CD8-positive, alpha-beta memory T cell (primary cell): ENCODE measurements around the gene CPT2. TPM values are rescaled to one million over a fixed set of nuclear protein-coding genes. Genes with fewer than 3 reads are reported as not detected.
A peak's percentile ranks its signal among the peaks of the same experiment; 100 is the strongest.
"Not testable (repeated sequence)": the region's sequence is repeated elsewhere in the genome, so short reads cannot be mapped to it uniquely, and the experiment has no call there.

Source experiments
- CTCF ChIA-PET: fragments of 350-600 bp; sonication (Branson Sonifier 250); formaldehyde crosslinking; loops from one replicate; lab custom pipeline; 2021; ENCODE audit warnings: antibody characterized with exemption; lab: Charles Lee
- POLR2A ChIA-PET: fragments of 350-600 bp; sonication (Branson Sonifier 250); formaldehyde crosslinking; loops from one replicate; lab custom pipeline; 2021; ENCODE audit warnings: antibody characterized with exemption; lab: Charles Lee
- DNase-seq, 5 donors: peaks; one replicate each; pipeline versions ENCODE4 v3.0.0 to v3.0.0-alpha.2; 2020 to 2022; ENCODE audit warnings: mixed read lengths in 1 of 5
- H3K27ac ChIP-seq: one replicate; pipeline ENCODE4 v1.7.0; 2013; ENCODE audit warnings: low read depth, mild to moderate bottlenecking, low read length, moderate library complexity
- H3K27me3 ChIP-seq: 2 replicates; pipeline ENCODE4 v1.7.0; 2013; ENCODE audit warnings: low read length, mild to moderate bottlenecking; ENCODE audit not compliant: insufficient read depth, poor library complexity, severe bottlenecking
- H3K36me3 ChIP-seq: 2 replicates; pipeline ENCODE4 v1.7.0; 2013; ENCODE audit warnings: mild to moderate bottlenecking, low read length, moderate library complexity; ENCODE audit not compliant: insufficient read depth
- H3K4me1 ChIP-seq: 2 replicates; pipeline ENCODE4 v1.7.0; 2013; ENCODE audit warnings: mild to moderate bottlenecking, low read length, moderate library complexity; ENCODE audit not compliant: insufficient read depth
- H3K4me3 ChIP-seq: 2 replicates; pipeline ENCODE4 v1.7.0; 2013; ENCODE audit warnings: mild to moderate bottlenecking, low read length
- H3K9me3 ChIP-seq: 2 replicates; pipeline ENCODE4 v1.7.0; 2013; ENCODE audit warnings: mild to moderate bottlenecking, low read length
- H3K27ac Mint-ChIP-seq, 8 donors: one replicate each; pipeline ENCODE4 v1.8.0; 2020 to 2021; ENCODE audit warnings: mixed read lengths in 8 of 8, mild to moderate bottlenecking in 6 of 8, inconsistent platforms in 3 of 8, moderate library complexity in 3 of 8
- H3K27me3 Mint-ChIP-seq, 2 donors: one replicate each; pipeline ENCODE4 v1.8.0; 2020 to 2021; ENCODE audit warnings: mixed read lengths in 2 of 2, mild to moderate bottlenecking in 1 of 2, moderate library complexity in 1 of 2
- H3K36me3 Mint-ChIP-seq, 3 donors: one replicate each; pipeline ENCODE4 v1.8.0; 2020 to 2021; ENCODE audit warnings: mixed read lengths in 3 of 3, inconsistent platforms in 1 of 3, mild to moderate bottlenecking in 1 of 3
- H3K4me1 Mint-ChIP-seq, 3 donors: one replicate each; pipeline ENCODE4 v1.8.0; 2020 to 2021; ENCODE audit warnings: mixed read lengths in 3 of 3, inconsistent platforms in 1 of 3, mild to moderate bottlenecking in 1 of 3
- H3K4me3 Mint-ChIP-seq, 7 donors: one replicate each; pipeline ENCODE4 v1.8.0; 2020 to 2021; ENCODE audit warnings: mixed read lengths in 7 of 7, mild to moderate bottlenecking in 6 of 7, moderate library complexity in 4 of 7, inconsistent platforms in 2 of 7
- H3K9me3 Mint-ChIP-seq, 5 donors: one replicate each; pipeline ENCODE4 v1.8.0; 2020 to 2022; ENCODE audit warnings: mixed read lengths in 5 of 5, mild to moderate bottlenecking in 3 of 5, moderate library complexity in 2 of 5, inconsistent platforms in 1 of 5
- polyA plus RNA-seq: library from polyadenylated mRNA; unstranded; fragments of 300-500 nt; fragmentation: Illumina TruSeq; gene quantifications from one replicate; pipeline ENCODE4 v1.2.3, GENCODE V29; 2021
- total RNA-seq, 2 experiments: library from RNA; stranded (reverse); gene quantifications; one replicate each; pipeline ENCODE4 v1.2.3, GENCODE V29; 2021

Gene CPT2
- total and polyA plus RNA-seq, 3 experiments from 2014 or later, result 19.4 to 21.4 (median 20.5) TPM

DNA sequence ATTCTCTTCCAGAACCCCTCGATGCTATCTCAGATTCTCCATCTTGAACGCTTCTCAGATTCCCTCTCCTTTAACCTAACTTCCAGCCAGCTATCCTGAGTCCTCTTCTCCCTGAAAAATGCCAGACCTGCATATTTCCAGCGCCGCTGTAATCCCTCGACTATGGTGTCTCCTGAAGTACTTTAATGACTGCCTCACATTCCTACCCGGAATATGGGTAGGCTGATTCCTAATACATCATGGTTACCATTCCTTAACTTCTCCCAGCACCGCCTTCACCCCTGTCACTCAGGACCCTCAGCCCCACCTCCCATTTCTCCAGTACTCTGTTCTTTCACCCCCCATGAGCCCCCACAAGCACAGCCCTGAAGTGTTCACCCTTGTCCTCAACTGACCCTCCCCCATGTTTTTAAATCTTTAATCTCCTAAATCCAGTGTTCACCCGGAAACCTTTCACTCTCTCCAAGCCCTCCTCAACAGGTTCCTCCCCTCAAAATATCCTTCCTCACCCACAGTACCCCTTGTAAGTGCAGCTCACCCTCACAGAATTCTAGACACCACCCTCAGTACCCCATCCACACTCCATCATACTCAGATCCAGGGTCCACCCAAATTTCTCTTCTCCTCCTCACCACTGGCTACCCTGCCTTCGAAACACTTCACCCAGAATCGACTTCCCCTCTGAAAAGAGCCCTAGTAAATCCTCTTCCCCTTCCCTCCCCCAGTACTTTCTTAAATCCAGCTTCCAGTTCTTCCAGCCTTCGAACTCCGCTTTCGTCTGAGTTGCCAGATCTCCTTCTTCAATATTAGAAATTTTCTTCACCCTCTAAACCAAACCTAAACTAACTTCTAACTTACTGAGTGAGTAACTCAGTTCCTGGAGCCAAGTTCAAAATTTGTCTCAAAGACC, 922 bp downstream of the CPT2 start:
- Mint-ChIP-seq H3K27ac (peak overlapping the region; percentile 98 to 100 (median 99)), H3K36me3 (peaks cover 7 to 41% (median 9%) of the 10 kb centered on the region in 3 donors), H3K4me1 (peaks cover 29 to 52% (median 40%) of the 10 kb centered on the region in 3 donors), H3K9me3 (no peaks in the 10 kb centered on the region), H3K27me3 (no peaks in the 10 kb centered on the region), H3K4me3 (peak overlapping the region; percentile 92 to 99 (median 97))
- Histone ChIP-seq H3K27ac (peak overlapping the region; percentile 96), H3K4me3 (peak overlapping the region; percentile 83), H3K27me3 (no peaks in the 10 kb centered on the region), H3K36me3 (peaks cover 10% of the 10 kb centered on the region), H3K9me3 (no peaks in the 10 kb centered on the region), H3K4me1 (peaks cover 21% of the 10 kb centered on the region)
- no peak for DNase-seq
- ChIA-PET CTCF (interaction anchor here (0.6 to 1.1 kb wide), 2 partner anchors 193 to 276 kb away, joined by 3 to 4 read pairs; partner anchors contain the start of gene ECHDC2), POLR2A (interaction anchor here (0.7 to 1.7 kb wide), 2 partner anchors 22 to 24 kb away, joined by 3 to 9 read pairs; no protein-coding TSS in a partner anchor)

DNA sequence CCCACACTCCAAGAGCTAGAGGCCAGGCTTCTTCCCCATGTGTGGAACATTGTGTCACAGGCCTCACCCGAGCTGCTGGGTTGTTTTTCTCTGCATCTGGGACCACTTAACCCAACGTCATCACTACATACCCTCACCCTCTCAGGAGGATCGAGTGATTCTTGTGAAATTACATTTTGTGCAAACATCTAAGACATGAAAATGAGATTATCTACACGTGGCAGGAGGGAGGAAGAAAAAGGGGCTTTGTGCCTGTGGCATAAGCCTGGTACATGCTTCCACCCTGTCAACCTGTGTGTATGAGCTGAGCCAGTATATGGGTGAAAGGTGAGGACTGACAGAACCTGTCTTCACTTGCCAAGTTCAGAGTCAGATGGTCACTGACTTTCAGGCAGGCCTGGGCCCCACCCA, 1.6 kb downstream of the CPT2 start:
- ChIA-PET CTCF (interaction anchor here (1.1 kb wide), 1 partner anchor 192 kb away, joined by 4 read pairs; no protein-coding TSS in a partner anchor), POLR2A (interaction anchor here (1.7 kb wide), 1 partner anchor 21 kb away, joined by 9 read pairs; no protein-coding TSS in a partner anchor)
- Mint-ChIP-seq H3K9me3 (no peaks in the 10 kb centered on the region), H3K36me3 (peaks cover 12 to 48% (median 14%) of the 10 kb centered on the region in 3 donors), H3K4me3 (peak overlapping the region; percentile 92 to 99 (median 97)), H3K27ac (peak overlapping the region; percentile 98 to 100 (median 99)), H3K4me1 (peaks cover 31 to 56% (median 46%) of the 10 kb centered on the region in 3 donors), H3K27me3 (no peaks in the 10 kb centered on the region)
- peaks cover 17% of the 10 kb centered on the region for H3K36me3 ChIP-seq
- H3K4me3 ChIP-seq, result no peak overlapping the region
- H3K4me1 ChIP-seq, result peaks cover 21% of the 10 kb centered on the region
- no peak for DNase-seq
- no peaks in the 10 kb centered on the region for H3K9me3 ChIP-seq
- H3K27me3 ChIP-seq, result no peaks in the 10 kb centered on the region
- H3K27ac ChIP-seq, result peak overlapping the region; percentile 96

DNA sequence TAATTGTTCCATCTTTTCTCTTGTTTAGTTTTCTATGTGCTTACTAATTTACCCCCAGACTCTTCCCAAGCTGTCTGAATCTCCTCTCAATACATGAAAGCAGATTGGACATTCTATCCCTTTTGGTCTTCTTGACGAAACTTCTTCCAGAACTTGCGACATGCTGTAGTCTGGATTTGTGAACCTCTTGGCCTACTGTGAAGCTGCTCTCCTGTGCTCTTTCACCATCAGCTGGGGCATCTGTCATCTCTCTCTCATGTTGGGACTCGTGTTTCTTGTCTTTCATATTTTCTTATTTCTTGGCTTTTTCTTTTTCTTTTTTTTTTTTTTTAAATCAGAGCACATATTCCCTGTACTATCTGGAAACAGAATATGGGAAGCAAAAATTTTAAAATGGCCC, 6.8 kb downstream of the CPT2 start:
- peak overlapping the region in 4 of 8 donors; percentile 28 to 72 (median 48) for H3K27ac Mint-ChIP-seq
- Histone ChIP-seq H3K36me3 (peaks cover 62% of the 10 kb centered on the region), H3K27ac (no peak overlapping the region), H3K27me3 (no peaks in the 10 kb centered on the region), H3K4me1 (peaks cover 2% of the 10 kb centered on the region), H3K4me3 (no peak overlapping the region), H3K9me3 (peaks cover 10% of the 10 kb centered on the region)
- ChIA-PET CTCF (interaction anchor here (1.2 kb wide), 1 partner anchor 9 kb away, joined by 3 read pairs; no protein-coding TSS in a partner anchor), POLR2A (no interaction called here)
- peaks cover 39 to 81% (median 55%) of the 10 kb centered on the region in 3 donors for H3K36me3 Mint-ChIP-seq
- peaks cover 15 to 43% (median 36%) of the 10 kb centered on the region in 3 donors for H3K4me1 Mint-ChIP-seq
- H3K9me3 Mint-ChIP-seq, result peaks cover 9 to 22% (median 16%) of the 10 kb centered on the region in 5 donors
- H3K4me3 Mint-ChIP-seq, result no peak overlapping the region
- no peak for DNase-seq
- H3K27me3 Mint-ChIP-seq, result no peaks in the 10 kb centered on the region

DNA sequence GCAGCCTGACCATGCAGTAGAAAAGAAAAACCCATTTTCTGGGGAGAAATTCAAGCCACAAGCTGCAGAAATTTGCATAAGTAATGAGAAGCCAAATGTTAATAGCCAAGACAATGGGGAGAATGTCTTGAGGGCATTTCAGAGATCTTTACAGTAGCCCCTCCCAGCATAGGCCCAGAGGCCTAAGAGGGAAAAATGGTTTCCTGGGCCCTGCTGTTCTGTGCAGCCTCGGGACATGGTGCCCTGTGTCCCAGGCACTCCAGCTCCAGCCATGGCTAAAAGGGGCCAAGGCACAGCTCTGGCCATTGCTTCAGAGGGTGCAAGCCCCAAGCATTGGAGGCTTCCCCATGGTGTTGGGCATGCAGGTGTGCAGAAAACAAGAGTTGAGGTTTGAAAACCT, 8.9 kb downstream of the CPT2 start:
- peak overlapping the region in 1 of 7 donors; percentile 42 for H3K4me3 Mint-ChIP-seq
- CTCF ChIA-PET, DNase-seq, POLR2A ChIA-PET, H3K4me1 ChIP-seq, H3K27me3 ChIP-seq, H3K9me3 ChIP-seq, H3K27ac ChIP-seq, H3K4me3 ChIP-seq, H3K27me3 Mint-ChIP-seq: not testable (repeated sequence)
- peaks cover 9 to 22% (median 16%) of the 10 kb centered on the region in 5 donors for H3K9me3 Mint-ChIP-seq
- H3K36me3 ChIP-seq, result peaks cover 81% of the 10 kb centered on the region
- H3K4me1 Mint-ChIP-seq, result peaks cover 13 to 27% (median 24%) of the 10 kb centered on the region in 3 donors
- peak overlapping the region in 1 of 8 donors; percentile 54 for H3K27ac Mint-ChIP-seq
- H3K36me3 Mint-ChIP-seq, result peaks cover 47 to 96% (median 63%) of the 10 kb centered on the region in 3 donors

DNA sequence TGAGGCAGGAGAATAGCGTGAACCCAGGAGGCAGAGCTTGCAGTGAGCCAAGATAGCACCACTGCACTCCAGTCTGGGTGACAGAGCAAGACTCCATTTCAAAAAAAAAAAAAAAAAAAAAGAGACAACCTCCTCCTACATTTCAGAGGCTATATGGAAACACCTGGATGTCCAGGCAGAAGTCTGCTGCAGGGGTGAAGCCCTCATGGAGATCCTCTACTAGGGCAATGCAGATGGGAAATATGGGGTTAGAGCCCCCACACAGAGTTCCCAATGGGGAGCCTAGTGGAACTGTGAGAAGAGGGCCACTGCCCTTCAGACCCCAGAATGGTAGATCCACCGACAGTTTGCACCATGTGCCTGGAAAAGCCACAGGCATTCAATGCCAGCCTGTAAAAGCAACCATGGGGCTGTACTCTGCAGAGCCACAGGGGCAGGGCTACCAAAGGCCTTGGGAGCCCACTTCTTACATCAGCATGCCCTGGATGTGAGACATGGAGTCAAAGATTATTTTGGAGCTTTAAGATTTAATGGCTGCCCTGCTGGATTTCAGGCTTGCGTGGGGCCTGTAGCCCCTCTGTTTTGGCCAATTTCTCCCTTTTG, 9.6 kb downstream of the CPT2 start:
- H3K4me1 ChIP-seq, H3K27me3 ChIP-seq, H3K27me3 Mint-ChIP-seq, H3K27ac ChIP-seq, H3K27ac Mint-ChIP-seq, H3K4me3 ChIP-seq, H3K4me3 Mint-ChIP-seq, POLR2A ChIA-PET, CTCF ChIA-PET, DNase-seq, H3K9me3 ChIP-seq: not testable (repeated sequence)
- H3K36me3 ChIP-seq, result peaks cover 83% of the 10 kb centered on the region
- H3K36me3 Mint-ChIP-seq, result peaks cover 47 to 96% (median 60%) of the 10 kb centered on the region in 3 donors
- peaks cover 10 to 24% (median 20%) of the 10 kb centered on the region in 3 donors for H3K4me1 Mint-ChIP-seq
- H3K9me3 Mint-ChIP-seq, result peaks cover 9 to 22% (median 16%) of the 10 kb centered on the region in 5 donors

DNA sequence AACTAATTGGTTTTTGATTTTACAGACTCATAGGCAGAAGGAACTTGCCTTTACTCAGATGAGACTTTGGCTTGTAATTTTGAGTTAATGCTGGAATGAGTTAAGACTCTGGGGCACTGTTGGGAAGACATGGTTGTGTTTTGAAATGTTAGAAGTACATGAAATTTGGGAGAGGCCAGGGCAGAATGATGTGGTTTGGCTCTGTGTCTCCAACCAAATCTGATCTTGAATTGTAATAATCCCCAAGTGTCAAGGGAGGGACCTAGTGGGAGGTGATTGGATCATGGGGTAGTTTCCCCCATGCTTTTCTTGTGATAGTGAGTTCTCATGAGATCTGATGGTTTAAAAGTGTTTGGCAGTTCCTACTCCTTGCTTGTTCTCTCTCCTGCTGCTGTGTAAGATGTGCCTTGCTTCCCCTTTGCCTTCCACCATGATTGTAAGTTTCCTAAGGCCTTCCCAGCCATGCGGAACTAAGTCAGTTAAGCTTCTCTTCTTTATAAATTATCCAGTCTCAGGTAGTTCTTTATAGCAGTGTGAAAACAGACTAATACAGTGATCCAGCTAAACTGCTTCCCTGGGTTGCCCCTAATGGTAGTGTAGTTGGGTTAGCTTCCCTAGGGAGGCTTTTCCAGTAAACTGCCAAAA, 10.2 kb downstream of the CPT2 start:
- no peak for DNase-seq
- no peaks in the 10 kb centered on the region for H3K4me1 ChIP-seq
- Mint-ChIP-seq H3K27ac (peak overlapping the region in 2 of 8 donors; percentile 47 to 78), H3K9me3 (peaks cover 9 to 22% (median 16%) of the 10 kb centered on the region in 5 donors), H3K4me3 (no peak overlapping the region), H3K27me3 (no peaks in the 10 kb centered on the region), H3K36me3 (peaks cover 48 to 96% (median 59%) of the 10 kb centered on the region in 3 donors), H3K4me1 (peaks cover 10 to 24% (median 18%) of the 10 kb centered on the region in 3 donors)
- CTCF ChIA-PET, result no interaction called here
- H3K9me3 ChIP-seq, result peaks cover 10% of the 10 kb centered on the region
- no peak overlapping the region for H3K27ac ChIP-seq
- H3K27me3 ChIP-seq, result no peaks in the 10 kb centered on the region
- POLR2A ChIA-PET, result no interaction called here
- H3K4me3 ChIP-seq, result no peak overlapping the region
- H3K36me3 ChIP-seq, result peaks cover 86% of the 10 kb centered on the region

DNA sequence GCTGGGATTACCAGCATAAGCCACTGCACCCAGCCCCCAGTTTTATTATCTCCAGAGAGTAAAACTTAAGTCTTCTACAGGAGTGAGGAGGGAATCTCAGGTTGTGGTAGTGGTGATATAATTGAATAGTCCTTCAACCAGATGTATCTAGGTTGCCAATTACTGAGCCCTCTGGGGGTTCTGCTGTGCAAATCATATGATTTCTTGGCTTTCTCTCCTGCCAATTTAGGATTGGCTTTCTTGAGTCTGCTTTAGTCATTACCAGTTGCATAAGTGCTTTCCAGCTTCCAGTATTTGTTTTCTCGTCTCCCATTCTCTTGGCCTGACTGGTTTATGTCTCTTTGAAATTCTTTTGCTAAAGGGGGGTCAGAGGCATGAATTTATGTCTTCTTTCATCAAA, 11.1 kb downstream of the CPT2 start:
- POLR2A ChIA-PET, result no interaction called here
- peak overlapping the region in 4 of 8 donors; percentile 2 to 78 (median 28) for H3K27ac Mint-ChIP-seq
- Histone ChIP-seq H3K4me1 (no peaks in the 10 kb centered on the region), H3K4me3 (no peak overlapping the region), H3K36me3 (peaks cover 80% of the 10 kb centered on the region), H3K27me3 (no peaks in the 10 kb centered on the region), H3K27ac (no peak overlapping the region), H3K9me3 (peaks cover 10% of the 10 kb centered on the region)
- no peak for DNase-seq
- no peak overlapping the region for H3K4me3 Mint-ChIP-seq
- CTCF ChIA-PET, result no interaction called here
- H3K36me3 Mint-ChIP-seq, result peaks cover 46 to 94% (median 54%) of the 10 kb centered on the region in 3 donors
- H3K27me3 Mint-ChIP-seq, result no peaks in the 10 kb centered on the region
- H3K9me3 Mint-ChIP-seq, result peaks cover 9 to 22% (median 16%) of the 10 kb centered on the region in 5 donors
- peaks cover 8 to 20% (median 15%) of the 10 kb centered on the region in 3 donors for H3K4me1 Mint-ChIP-seq
